Measurements from ENCODE around the gene LCE4A. TPM values are rescaled to one million over a fixed set of nuclear protein-coding genes. Genes with fewer than 3 reads are reported as not detected.

Gene LCE4A
- total RNA-seq, 1 donor from 2014 or later: not detected

- DNase-seq (ENCODE audit: low read depth, low spot score): no peak
Measured at GRCh38 chr1:152745765-152746444, 37.9 kb downstream of the LCE4A start.

GRCh38 chr1:152747831-152748230, 39.9 kb downstream of the LCE4A start:
- DNase-seq (ENCODE audit: low read depth, low spot score): no peak

GRCh38 chr1:152752225-152752624, 44.3 kb downstream of the LCE4A start:
- DNase-seq (ENCODE audit: low read depth, low spot score): no peak

- DNase-seq (ENCODE audit: low read depth, low spot score): no peak
Measured at GRCh38 chr1:152753586-152753985, 45.6 kb downstream of the LCE4A start.

- no peak for DNase-seq (ENCODE audit: low read depth, low spot score)
Measured at GRCh38 chr1:152756872-152757271, 48.9 kb downstream of the LCE4A start.

- DNase-seq (ENCODE audit: low read depth, low spot score): no peak
Measured at GRCh38 chr1:152757747-152758146, 49.8 kb downstream of the LCE4A start, which contains the start of gene KPRP. Gene KPRP (plus strand): TSS chr1:152758025. CDS start chr1:152759589, 1,564 bp downstream.

GRCh38 chr1:152758636-152759035, 50.7 kb downstream of the LCE4A start:
- DNase-seq (ENCODE audit: low read depth, low spot score): no peak

Other genes with a start within 250 kb of the LCE4A start
- not detected in 2 replicates for gene LCE5A, start 197.4 kb upstream of the LCE4A start, total RNA-seq
- not detected in 2 replicates for gene CRCT1, start 193.7 kb upstream of the LCE4A start, total RNA-seq
- gene LCE3E, start 141.4 kb upstream of the LCE4A start, total RNA-seq: not detected in 2 replicates
- gene LCE3D, start 127.6 kb upstream of the LCE4A start, total RNA-seq: not detected in 2 replicates
- gene LCE3C, start 107.9 kb upstream of the LCE4A start, total RNA-seq: not detected in 2 replicates
- not detected in 2 replicates for gene LCE3B, start 94.3 kb upstream of the LCE4A start, total RNA-seq
- gene LCE3A, start 85.1 kb upstream of the LCE4A start, total RNA-seq: not detected in 2 replicates
- not detected in 2 replicates for gene LCE2D, start 44.8 kb upstream of the LCE4A start, total RNA-seq
- gene LCE2C, start 32.9 kb upstream of the LCE4A start, total RNA-seq: not detected in 2 replicates
- gene LCE2B, start 22.0 kb upstream of the LCE4A start, total RNA-seq: not detected in 2 replicates
- gene LCE2A, start 9.8 kb upstream of the LCE4A start, total RNA-seq: not detected in 2 replicates
- not detected in 2 replicates for gene KPRP, start 49.9 kb downstream of the LCE4A start, total RNA-seq
- not detected in 2 replicates for gene LCE1F, start 67.0 kb downstream of the LCE4A start, total RNA-seq
- gene LCE1E, start 78.1 kb downstream of the LCE4A start, total RNA-seq: not detected in 2 replicates
- not detected in 2 replicates for gene LCE1D, start 88.6 kb downstream of the LCE4A start, total RNA-seq
- not detected in 2 replicates for gene LCE1C, start 98.5 kb downstream of the LCE4A start, total RNA-seq
- gene LCE1B, start 103.8 kb downstream of the LCE4A start, total RNA-seq: not detected in 2 replicates
- not detected in 2 replicates for gene LCE1A, start 119.3 kb downstream of the LCE4A start, total RNA-seq
- gene LCE6A, start 134.7 kb downstream of the LCE4A start, total RNA-seq: not detected in 2 replicates
- gene LCE7A, start 151.8 kb downstream of the LCE4A start, total RNA-seq: not detected in 2 replicates
- gene SMCP, start 170.2 kb downstream of the LCE4A start, total RNA-seq: not detected in 2 replicates
- gene IVL, start 200.4 kb downstream of the LCE4A start, total RNA-seq: under 0.01 TPM in 1 of 2 replicates, not detected in the other
- gene SPRR5, start 239.0 kb downstream of the LCE4A start, total RNA-seq: not detected in 2 replicates